ENCODE data around the gene TRMO. TPM values are rescaled to one million over a fixed set of nuclear protein-coding genes. Genes with fewer than 3 reads are reported as not detected.
"Not testable (repeated sequence)": the region's sequence is repeated elsewhere in the genome, so short reads cannot be mapped to it uniquely, and the experiment has no call there.

The TRMO gene
- total and polyA plus RNA-seq, 2 experiments from 2014 or later, result 8.2 to 9.1 TPM

DNA sequence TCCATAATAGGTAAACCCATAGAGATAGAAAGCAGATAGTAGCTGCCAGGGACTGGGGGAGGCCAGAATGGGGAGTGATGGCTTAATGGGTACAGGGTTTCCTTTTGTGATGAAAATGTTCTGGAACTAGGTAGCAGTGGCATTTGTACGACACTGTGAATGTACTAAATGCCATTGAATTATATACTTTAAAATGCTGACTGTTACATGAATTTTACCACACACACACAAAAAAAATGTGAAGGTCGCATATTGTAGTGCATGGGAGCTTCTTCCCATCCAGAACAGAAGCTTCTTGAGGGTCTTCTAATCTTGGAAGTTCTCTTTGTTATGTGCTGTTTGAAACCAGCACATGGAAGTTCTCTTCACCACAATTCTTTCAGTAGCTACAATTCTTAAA lies 40.9 kb upstream of the TRMO start:
- Histone ChIP-seq H3K4me1 (ENCODE audit: low read depth) (no peaks in the 10 kb centered on the region), H3K27ac (no peak overlapping the region), H3K9me3 (ENCODE audit: low read depth) (no peaks in the 10 kb centered on the region), H3K27me3 (peaks cover 46% of the 10 kb centered on the region), H3K4me3 (no peak overlapping the region), H3K36me3 (no peaks in the 10 kb centered on the region)
- TF ChIP-seq, protein P1, sequence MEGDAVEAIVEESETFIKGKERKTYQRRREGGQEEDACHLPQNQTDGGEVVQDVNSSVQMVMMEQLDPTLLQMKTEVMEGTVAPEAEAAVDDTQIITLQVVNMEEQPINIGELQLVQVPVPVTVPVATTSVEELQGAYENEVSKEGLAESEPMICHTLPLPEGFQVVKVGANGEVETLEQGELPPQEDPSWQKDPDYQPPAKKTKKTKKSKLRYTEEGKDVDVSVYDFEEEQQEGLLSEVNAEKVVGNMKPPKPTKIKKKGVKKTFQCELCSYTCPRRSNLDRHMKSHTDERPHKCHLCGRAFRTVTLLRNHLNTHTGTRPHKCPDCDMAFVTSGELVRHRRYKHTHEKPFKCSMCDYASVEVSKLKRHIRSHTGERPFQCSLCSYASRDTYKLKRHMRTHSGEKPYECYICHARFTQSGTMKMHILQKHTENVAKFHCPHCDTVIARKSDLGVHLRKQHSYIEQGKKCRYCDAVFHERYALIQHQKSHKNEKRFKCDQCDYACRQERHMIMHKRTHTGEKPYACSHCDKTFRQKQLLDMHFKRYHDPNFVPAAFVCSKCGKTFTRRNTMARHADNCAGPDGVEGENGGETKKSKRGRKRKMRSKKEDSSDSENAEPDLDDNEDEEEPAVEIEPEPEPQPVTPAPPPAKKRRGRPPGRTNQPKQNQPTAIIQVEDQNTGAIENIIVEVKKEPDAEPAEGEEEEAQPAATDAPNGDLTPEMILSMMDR (IDR thresholded peaks at IDR 0.05; ENCODE audit: low read depth, low read length), result no peak
- no peak for DNase-seq (ENCODE audit: low read depth in 1 of 2, low spot score in 1 of 2)

DNA sequence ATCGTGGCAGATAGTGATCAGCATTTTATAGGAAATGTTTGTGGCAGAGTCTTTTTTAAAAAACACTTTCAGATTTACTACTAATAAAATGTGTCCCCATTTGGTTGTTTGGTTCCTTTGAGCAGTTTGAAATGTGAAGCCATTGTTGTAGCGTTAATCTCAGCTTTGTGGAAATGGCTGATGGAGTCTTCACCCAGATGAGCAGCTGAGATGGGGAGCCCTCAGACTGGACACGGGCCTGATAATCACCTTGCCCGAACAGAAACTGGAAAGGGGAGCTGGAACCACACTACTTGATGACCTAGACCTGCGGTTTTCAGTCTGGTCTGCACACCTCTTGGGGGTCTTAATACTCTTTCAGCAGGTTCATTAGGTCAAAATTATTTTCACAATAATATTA lies 40.3 kb upstream of the TRMO start:
- H3K9me3 ChIP-seq (ENCODE audit: low read depth), result no peaks in the 10 kb centered on the region
- no peak for DNase-seq (ENCODE audit: low read depth in 1 of 2, low spot score in 1 of 2)
- H3K4me3 ChIP-seq, result no peak overlapping the region
- no peaks in the 10 kb centered on the region for H3K4me1 ChIP-seq (ENCODE audit: low read depth)
- H3K27ac ChIP-seq, result no peak overlapping the region
- TF ChIP-seq, protein P1 (IDR thresholded peaks at IDR 0.05; ENCODE audit: low read depth, low read length), result no peak
- H3K36me3 ChIP-seq, result no peaks in the 10 kb centered on the region
- H3K27me3 ChIP-seq, result peaks cover 39% of the 10 kb centered on the region

- H3K27ac ChIP-seq, result no peak overlapping the region
- TF ChIP-seq, protein P1 (IDR thresholded peaks at IDR 0.05; ENCODE audit: low read depth, low read length), result no peak
Measured at GRCh38 chr9:97962136-97962535, 39.8 kb upstream of the TRMO start.

DNA sequence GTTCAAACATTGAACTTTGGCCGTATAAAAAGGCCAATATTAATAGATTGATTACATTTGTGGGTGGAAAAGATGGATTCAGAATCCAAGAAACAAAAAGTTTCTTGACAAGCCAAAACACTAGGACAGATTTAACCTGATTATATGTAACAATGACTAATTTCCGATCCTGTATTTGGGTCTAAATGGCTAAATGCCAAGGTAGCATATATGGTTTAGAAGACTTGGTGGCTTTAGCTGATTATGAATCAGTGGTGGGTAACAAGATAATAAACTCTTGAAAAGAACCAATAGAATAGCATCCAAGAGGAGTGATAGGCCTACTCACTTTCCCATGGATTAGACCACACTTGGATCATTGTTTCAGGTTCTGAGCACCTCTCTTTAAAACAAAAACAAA lies 39.1 kb upstream of the TRMO start:
- TF ChIP-seq, protein P1 (IDR thresholded peaks at IDR 0.05; ENCODE audit: low read depth, low read length), result no peak
- H3K27me3 ChIP-seq, result peaks cover 37% of the 10 kb centered on the region
- H3K4me1 ChIP-seq (ENCODE audit: low read depth), result no peaks in the 10 kb centered on the region
- H3K9me3 ChIP-seq (ENCODE audit: low read depth), result no peaks in the 10 kb centered on the region
- H3K4me3 ChIP-seq, result no peak overlapping the region
- no peak for DNase-seq (ENCODE audit: low read depth in 1 of 2, low spot score in 1 of 2)
- no peak overlapping the region for H3K27ac ChIP-seq
- H3K36me3 ChIP-seq, result no peaks in the 10 kb centered on the region

More at GRCh38 chr9:97962136-97962535, 39.8 kb upstream of the TRMO start:
- Histone ChIP-seq H3K36me3 (no peaks in the 10 kb centered on the region), H3K27me3 (peaks cover 35% of the 10 kb centered on the region), H3K4me1 (ENCODE audit: low read depth) (no peaks in the 10 kb centered on the region), H3K4me3 (no peak overlapping the region), H3K9me3 (ENCODE audit: low read depth) (no peaks in the 10 kb centered on the region)
- no peak for DNase-seq (ENCODE audit: low read depth in 1 of 2, low spot score in 1 of 2)

- DNase-seq (ENCODE audit: low read depth in 1 of 2, low spot score in 1 of 2); H3K4me1 ChIP-seq (ENCODE audit: low read depth); H3K27ac ChIP-seq; H3K9me3 ChIP-seq (ENCODE audit: low read depth); H3K4me3 ChIP-seq; H3K36me3 ChIP-seq: not testable (repeated sequence)
- peaks cover 33% of the 10 kb centered on the region for H3K27me3 ChIP-seq
Measured at GRCh38 chr9:97960678-97961328, 38.5 kb upstream of the TRMO start.

- Histone ChIP-seq H3K9me3 (ENCODE audit: low read depth) (no peaks in the 10 kb centered on the region), H3K4me1 (ENCODE audit: low read depth) (no peaks in the 10 kb centered on the region), H3K36me3 (no peaks in the 10 kb centered on the region), H3K4me3 (no peak overlapping the region), H3K27me3 (peaks cover 21% of the 10 kb centered on the region), H3K27ac (no peak overlapping the region)
- TF ChIP-seq, protein P1 (IDR thresholded peaks at IDR 0.05; ENCODE audit: low read depth, low read length), result no peak
- no peak for DNase-seq (ENCODE audit: low read depth in 1 of 2, low spot score in 1 of 2)
Measured at GRCh38 chr9:97959585-97959984, 37.3 kb upstream of the TRMO start.

Measured in cardiac muscle cell (in vitro differentiated cells and primary cell).